ENCODE data around the gene CA9. TPM values are rescaled to one million over a fixed set of nuclear protein-coding genes. Genes with fewer than 3 reads are reported as not detected.

The CA9 gene
- polyA plus RNA-seq, 1 donor = 0.87 TPM

- no peak for DNase-seq (ENCODE audit: low read depth)
These were observed 18.1 kb downstream of the CA9 start for GRCh38 chr9:35691757-35692301.

DNA sequence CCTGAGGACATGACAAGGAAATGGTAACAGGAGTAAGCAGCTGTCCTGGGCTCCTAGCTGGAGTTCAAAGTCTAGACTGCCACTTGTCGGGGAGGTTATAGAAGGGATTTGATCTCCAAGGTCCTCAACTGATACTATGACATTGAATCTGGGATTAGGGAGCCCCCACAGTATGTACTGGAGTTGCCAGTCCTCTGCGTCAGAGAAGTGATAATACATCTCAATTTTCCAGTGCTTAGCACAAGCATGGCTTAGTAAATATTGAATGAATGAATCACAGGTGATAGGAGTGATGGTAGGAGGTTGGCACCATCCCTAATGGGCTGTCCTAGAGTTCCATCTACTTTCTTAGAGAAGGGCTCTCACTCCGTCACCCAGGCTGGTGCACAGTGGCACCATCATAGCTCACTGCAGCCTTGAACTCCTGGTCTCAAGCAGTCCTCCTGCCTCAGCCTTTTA is 22.2 kb downstream of the CA9 start:
- no peak for DNase-seq (ENCODE audit: low read depth)

GRCh38 chr9:35696520-35697215 is 22.9 kb downstream of the CA9 start:
- DNase-seq (ENCODE audit: low read depth) = no peak

DNA sequence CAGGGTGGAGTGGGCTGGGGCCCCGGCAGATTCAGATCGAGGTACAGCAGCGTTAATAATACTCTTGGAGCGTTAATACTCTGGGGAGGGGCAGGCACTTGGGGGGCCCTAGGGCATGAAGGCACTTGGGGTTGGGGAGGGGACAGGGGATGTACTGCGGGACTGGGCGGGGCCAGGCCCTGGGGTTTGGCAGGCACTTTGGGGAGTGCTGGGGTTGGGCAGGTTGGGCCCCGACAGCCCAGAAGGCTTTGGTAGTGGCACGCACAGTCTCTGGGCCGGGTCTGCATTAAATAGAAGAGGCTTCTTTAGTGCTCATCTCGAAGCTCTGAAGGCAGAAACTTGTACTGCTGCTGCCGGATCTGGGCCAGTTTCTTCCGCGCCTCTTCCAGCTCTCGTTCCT is 23.8 kb downstream of the CA9 start:
- no peak for DNase-seq (ENCODE audit: low read depth)

DNA sequence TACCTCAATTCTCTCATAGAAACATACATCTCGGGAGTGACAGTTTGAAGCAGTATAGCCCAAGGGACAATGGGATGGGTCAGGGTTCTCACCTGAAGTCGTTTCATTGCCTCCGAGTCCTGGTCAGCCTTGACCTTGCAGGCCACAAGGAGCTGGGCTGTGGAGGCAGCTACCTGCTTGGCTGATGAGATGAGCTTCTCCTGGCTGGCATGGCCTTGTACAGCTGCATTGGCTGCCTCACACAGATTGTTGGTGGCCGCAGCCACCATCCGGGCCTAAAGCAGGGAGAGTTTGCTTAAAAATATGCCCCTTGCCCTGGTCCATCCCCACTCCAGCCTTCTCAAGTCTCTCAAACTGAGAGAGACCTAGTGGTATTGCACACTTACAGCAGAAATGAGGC is 24.5 kb downstream of the CA9 start:
- no peak for DNase-seq (ENCODE audit: low read depth)

DNA sequence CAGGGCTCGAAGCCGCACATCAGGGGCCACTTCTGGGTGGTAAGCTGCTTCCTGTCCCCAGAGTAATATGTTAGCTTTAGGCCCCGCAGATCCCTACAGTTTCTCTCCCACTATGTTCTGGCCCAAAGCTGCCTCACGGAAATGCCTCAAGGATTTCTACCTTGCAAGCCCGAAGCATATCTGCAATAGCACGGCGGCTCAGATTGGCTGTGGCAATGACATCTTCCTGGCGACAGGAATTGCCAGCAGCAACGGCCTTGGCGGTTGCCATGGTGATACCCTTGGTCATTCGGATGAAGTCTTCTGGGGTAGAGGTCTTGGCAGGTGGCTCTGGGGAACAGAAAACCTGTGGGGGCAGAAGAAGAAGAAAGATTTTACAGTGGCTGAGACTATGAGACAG is 26.3 kb downstream of the CA9 start:
- no peak for DNase-seq (ENCODE audit: low read depth)

DNA sequence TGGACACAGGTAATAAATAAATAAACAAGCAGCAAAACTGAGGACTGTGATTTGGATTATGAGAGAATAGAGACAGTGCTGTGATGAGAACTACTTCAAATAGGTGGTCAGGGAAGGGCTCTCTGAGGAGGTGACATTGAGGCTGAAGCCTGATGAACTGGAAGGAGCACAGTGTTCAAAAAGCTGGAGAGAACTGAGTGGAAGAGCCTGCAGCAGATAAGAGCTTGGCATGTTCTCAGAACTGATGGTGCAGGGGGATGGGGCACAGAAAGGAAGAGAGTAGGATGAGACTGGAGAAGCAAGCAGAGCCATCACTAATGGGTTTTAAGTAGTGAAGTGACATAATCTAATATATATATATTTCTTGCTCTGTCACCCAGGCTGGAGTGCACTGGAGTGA is 27.2 kb downstream of the CA9 start:
- no peak for DNase-seq (ENCODE audit: low read depth)

- DNase-seq (ENCODE audit: low read depth) = no peak
These were observed 29.0 kb downstream of the CA9 start for GRCh38 chr9:35702696-35703095.

GRCh38 chr9:35703906-35704672 is 30.4 kb downstream of the CA9 start:
- no peak for DNase-seq (ENCODE audit: low read depth)

- DNase-seq (ENCODE audit: low read depth) = no peak
These were observed 31.6 kb downstream of the CA9 start for GRCh38 chr9:35705372-35705771.

GRCh38 chr9:35705836-35706430 is 32.2 kb downstream of the CA9 start:
- no peak for DNase-seq (ENCODE audit: low read depth)

GRCh38 chr9:35706951-35707350 is 33.2 kb downstream of the CA9 start:
- DNase-seq (ENCODE audit: low read depth) = no peak

DNA sequence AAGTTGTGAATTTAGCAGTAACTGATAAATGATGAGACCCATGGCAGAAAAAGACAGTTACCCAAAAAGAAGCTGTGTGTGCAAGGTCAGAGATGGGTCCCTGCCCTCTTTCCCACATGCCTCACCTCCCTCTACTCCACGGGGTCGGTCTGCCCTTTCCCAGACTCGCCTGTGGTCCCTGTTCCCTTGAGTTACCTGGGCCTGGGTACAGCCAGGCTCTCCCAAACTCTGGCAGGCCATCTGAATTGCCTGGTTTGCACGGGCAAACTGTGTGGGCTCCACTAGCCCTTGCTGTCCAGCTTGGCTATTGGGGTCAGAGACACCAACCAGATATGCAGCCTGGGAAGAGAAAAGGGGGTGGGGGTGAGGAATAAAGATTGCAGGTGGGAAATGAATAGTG is 34.4 kb downstream of the CA9 start:
- no peak for DNase-seq (ENCODE audit: low read depth)

DNA sequence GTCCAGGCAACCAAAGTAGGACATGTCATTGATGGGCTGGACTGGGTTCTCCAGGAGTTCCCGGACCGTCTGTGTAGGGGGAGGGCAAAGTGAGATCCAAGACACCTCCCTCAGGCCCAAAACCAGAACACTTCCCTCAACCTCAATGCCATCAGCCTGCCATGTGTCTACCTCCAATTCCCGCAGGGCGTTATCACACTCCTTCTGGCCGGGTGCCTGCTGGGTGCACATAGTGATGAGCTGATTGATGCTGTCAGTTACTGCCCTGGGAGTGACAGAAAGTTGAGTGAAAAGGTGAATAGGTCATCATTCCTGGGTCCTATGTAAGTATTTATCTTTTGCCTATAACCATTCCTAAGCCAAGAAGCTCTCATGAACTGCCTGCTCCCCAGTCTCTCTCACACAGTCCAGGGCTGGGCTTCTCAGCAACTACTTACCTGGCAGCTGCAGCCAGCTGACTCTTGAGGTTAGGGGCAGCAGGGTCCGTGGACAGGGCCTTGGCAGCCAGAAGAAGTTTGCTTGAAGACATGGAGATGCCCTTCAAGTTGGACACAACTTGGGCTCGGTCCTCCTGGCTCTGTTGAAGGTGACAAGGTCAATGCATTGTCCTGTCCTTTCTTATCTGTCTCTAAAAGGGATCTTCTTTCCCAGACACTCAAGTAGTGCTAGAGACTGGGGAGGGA is 37.2 kb downstream of the CA9 start:
- DNase-seq (ENCODE audit: low read depth) = no peak

- DNase-seq (ENCODE audit: low read depth) = no peak
These were observed 38.0 kb downstream of the CA9 start for GRCh38 chr9:35711501-35712428.

DNA sequence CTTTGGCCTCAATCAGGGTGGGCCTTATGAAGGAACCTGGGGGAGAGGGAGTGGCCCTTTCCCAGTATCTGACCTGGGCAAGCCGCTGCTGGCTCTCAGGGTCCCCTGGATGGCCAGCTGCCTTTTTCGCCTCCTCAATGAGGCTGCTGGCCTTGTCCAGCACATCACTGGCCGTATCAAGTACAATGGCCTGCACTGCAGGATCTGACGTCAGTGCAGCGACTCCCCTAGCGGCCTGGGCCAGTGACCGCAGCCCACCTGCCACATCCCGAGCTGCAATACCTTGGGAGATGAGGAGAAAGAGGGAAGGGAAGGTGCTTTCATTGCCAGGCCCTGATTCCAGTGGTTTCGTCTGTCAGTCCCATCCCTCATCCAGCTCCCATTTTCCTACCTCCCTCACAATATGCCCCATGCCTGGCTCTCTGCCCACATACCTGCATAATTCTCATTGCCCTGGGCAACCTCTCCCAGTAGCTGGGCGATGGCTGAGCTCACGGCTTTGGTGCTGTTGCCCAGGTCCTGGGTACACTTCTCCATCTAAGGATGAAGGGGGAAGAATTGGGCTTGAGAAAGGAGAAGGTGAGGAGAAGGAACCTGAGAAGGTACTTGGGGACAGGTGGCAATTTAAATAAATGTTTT is 39.2 kb downstream of the CA9 start:
- DNase-seq (ENCODE audit: low read depth) = no peak

DNA sequence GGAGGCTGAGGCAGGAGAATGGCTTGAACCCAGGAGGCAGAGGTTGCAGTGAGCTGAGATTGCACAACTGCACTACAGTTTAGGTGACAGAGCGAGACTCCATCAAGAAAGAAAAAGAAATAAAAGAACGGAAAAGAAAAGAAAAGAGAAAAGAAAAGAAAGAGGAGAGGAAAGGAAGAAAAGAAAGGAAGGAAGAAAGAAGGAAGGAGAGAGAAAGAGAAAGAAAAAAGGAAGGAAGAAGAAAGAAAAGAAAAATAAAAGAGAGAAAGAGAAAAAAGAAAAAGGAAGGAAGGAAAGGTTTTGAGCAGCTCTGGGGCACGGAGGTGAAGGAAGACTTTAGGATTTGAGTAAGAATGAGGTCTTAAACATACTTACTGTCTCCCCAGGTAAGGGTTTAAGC is 39.9 kb downstream of the CA9 start:
- no peak for DNase-seq (ENCODE audit: low read depth)

- DNase-seq (ENCODE audit: low read depth) = no peak
These were observed 40.4 kb downstream of the CA9 start for GRCh38 chr9:35714123-35714522.

DNA sequence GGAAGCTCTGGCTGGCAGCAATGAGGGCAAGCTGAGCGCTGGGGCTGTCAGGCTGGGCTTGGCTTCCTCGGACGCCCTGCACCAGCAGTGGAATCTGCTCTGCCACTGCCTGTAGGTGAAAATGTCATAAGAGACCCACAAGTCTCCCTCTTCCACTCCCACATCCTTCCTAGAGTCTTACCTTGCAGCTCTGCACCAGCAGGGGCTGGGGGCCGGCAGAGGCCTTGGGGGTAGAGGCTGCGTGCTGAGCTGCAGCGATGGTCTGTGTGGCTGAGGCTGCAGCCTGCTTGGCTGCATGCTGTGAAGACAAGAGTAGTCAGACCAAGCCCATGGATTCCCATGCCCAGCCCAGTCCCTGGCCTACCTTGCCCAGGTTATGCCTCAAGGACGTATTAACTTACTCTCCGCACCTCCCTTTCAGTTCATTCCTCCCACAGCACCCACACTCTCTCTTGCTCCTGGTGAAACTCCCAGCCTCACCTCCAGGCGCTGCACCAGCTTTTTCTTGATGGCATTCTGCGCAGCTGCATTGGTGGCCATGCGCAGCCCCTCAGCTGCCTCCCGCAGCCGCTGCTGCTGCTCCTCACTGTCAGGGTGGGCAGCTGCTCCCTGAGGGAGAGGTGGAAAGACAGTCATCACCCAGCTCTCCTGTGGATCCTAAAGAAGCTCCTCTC is 41.0 kb downstream of the CA9 start:
- DNase-seq (ENCODE audit: low read depth) = no peak

- no peak for DNase-seq (ENCODE audit: low read depth)
These were observed 42.5 kb downstream of the CA9 start for GRCh38 chr9:35716230-35716629.
